CD4-positive, alpha-beta T cell (primary cell): ENCODE results near the gene ANKRD13D. TPM values are rescaled to one million over a fixed set of nuclear protein-coding genes. Genes with fewer than 3 reads are reported as not detected.

Source experiments
- ATAC-seq: fragments of 200-7000 bp; cut with Tn5 transposase; one replicate; pipeline ENCODE4 v1.10.0; 2022; ENCODE audit warnings: mild to moderate bottlenecking; ENCODE audit not compliant: poor library complexity
- CTCF ChIA-PET: fragments of 350-600 bp; sonication (Branson Sonifier 250); formaldehyde crosslinking; loops from one replicate; lab custom pipeline; 2021; ENCODE audit warnings: antibody characterized with exemption, inconsistent platforms; lab: Charles Lee
- POLR2A ChIA-PET: fragments of 350-600 bp; sonication (Branson Sonifier 250); formaldehyde crosslinking; loops from one replicate; lab custom pipeline; 2021; ENCODE audit warnings: antibody characterized with exemption, inconsistent platforms; lab: Charles Lee
- DNase-seq, 14 experiments: peaks; one replicate each; pipeline ENCODE4 v3.0.0-alpha.2; 2013 to 2020; ENCODE audit warnings: mixed read lengths in 2 of 14
- H3K27ac ChIP-seq, 2 donors: one replicate each; pipeline versions ENCODE4 v1.5.1 to v1.7.0; 2013; ENCODE audit warnings: low read length in 2 of 2, low read depth in 1 of 2, mild to moderate bottlenecking in 1 of 2
- H3K27me3 ChIP-seq, 2 experiments: 1 replicate in 1 of 2; 2 replicates in 1 of 2; pipeline versions ENCODE4 v1.6.1 to v1.7.0; 2013; ENCODE audit warnings: low read length in 2 of 2, control low read depth in 1 of 2, mild to moderate bottlenecking in 1 of 2, moderate library complexity in 1 of 2; ENCODE audit not compliant: insufficient read depth in 2 of 2, control insufficient read depth in 1 of 2
- H3K36me3 ChIP-seq: one replicate; pipeline ENCODE4 v1.6.1; 2013; ENCODE audit warnings: low read length, control low read depth; ENCODE audit not compliant: insufficient read depth
- H3K4me1 ChIP-seq: one replicate; pipeline ENCODE4 v1.6.1; 2013; ENCODE audit warnings: low read length, control low read depth; ENCODE audit not compliant: insufficient read depth
- H3K4me3 ChIP-seq: one replicate; pipeline ENCODE4 v1.5.1; 2013; ENCODE audit warnings: mild to moderate bottlenecking, low read length, moderate library complexity
- H3K9me3 ChIP-seq, 2 experiments: 1 replicate in 1 of 2; 2 replicates in 1 of 2; pipeline versions ENCODE4 v1.6.1 to v1.7.0; 2013; ENCODE audit warnings: low read length in 2 of 2, mild to moderate bottlenecking in 2 of 2, control low read depth in 1 of 2, moderate library complexity in 1 of 2; ENCODE audit not compliant: control insufficient read depth in 1 of 2, insufficient read depth in 1 of 2
- H3K27ac Mint-ChIP-seq: one replicate; pipeline ENCODE4 v1.8.0; 2020; ENCODE audit warnings: mixed read lengths
- H3K27me3 Mint-ChIP-seq: one replicate; pipeline ENCODE4 v1.8.0; 2021; ENCODE audit warnings: mixed read lengths
- H3K36me3 Mint-ChIP-seq: one replicate; pipeline ENCODE4 v1.8.0; 2021; ENCODE audit warnings: low read depth, mixed read lengths
- H3K4me1 Mint-ChIP-seq: one replicate; pipeline ENCODE4 v1.8.0; 2021; ENCODE audit warnings: low read depth, mixed read lengths
- H3K4me3 Mint-ChIP-seq: one replicate; pipeline ENCODE4 v1.8.0; 2020; ENCODE audit warnings: mild to moderate bottlenecking, mixed read lengths
- H3K9me3 Mint-ChIP-seq: one replicate; pipeline ENCODE4 v1.8.0; 2020; ENCODE audit warnings: mixed read lengths
- CTCF ChIP-seq: fragments of 200-600 bp; IDR thresholded peaks from one replicate; pipeline ENCODE4 v1.8.0; 2022; ENCODE audit warnings: antibody characterized with exemption, mild to moderate bottlenecking
- intact Hi-C, 2 experiments: fragments of 100-400 bp; cut with DNase I in 1 of 2; cut with micrococcal nuclease in 1 of 2; formaldehyde crosslinking; loops; one replicate each; pipeline versions ENCODE4 v1.15.1 to v1.9.0; 2023 to 2025; cut with DNase I, micrococcal nuclease
- total RNA-seq, 174 experiments: library from RNA in 2 of 174; stranded (reverse) in 2 of 174; gene quantifications; one replicate each; pipeline ENCODE4 v1.2.3 and lab custom pipeline; 2021 to 2026

The ANKRD13D gene
- total RNA-seq, 2 experiments from 2014 or later: 160 to 161 TPM

GRCh38 chr11:67349457-67349856 lies 60.4 kb downstream of the ANKRD13D start:
- DNase-seq (no peak), ATAC-seq (no peak)
- Histone ChIP-seq H3K27ac (peak overlapping the region in 1 of 2 donors; percentile 5), H3K9me3 (no peaks in the 10 kb centered on the region), H3K27me3 (no peaks in the 10 kb centered on the region), H3K36me3 (peaks cover 5% of the 10 kb centered on the region), H3K4me3 (no peak overlapping the region), H3K4me1 (peaks cover 59% of the 10 kb centered on the region)
- Mint-ChIP-seq H3K4me3 (no peak overlapping the region), H3K27ac (peak overlapping the region; percentile 52), H3K4me1 (peaks cover 75% of the 10 kb centered on the region), H3K36me3 (peaks cover 14% of the 10 kb centered on the region), H3K9me3 (no peaks in the 10 kb centered on the region), H3K27me3 (no peaks in the 10 kb centered on the region)
- CTCF ChIA-PET: interaction anchor here (0.8 to 10.0 kb wide), 2 partner anchors 32 kb away, joined by 4 to 241 read pairs; no protein-coding TSS in a partner anchor
- POLR2A ChIA-PET: interaction anchor here (1.3 kb wide), 1 partner anchor 52 kb away, joined by 3 read pairs; the partner anchor contains the start of gene PPP1CA
- no peak for TF ChIP-seq CTCF
- intact Hi-C loops: loop anchor here in 1 of 2 experiments (2.0 to 5.0 kb wide), 2 partner anchors 31 to 33 kb away; no protein-coding TSS in a partner anchor

GRCh38 chr11:67349928-67350465 lies 60.9 kb downstream of the ANKRD13D start:
- Histone ChIP-seq H3K9me3 (no peaks in the 10 kb centered on the region), H3K27me3 (no peaks in the 10 kb centered on the region), H3K36me3 (peaks cover 5% of the 10 kb centered on the region), H3K27ac (peak overlapping the region in 1 of 2 donors; percentile 5), H3K4me3 (no peak overlapping the region), H3K4me1 (peaks cover 59% of the 10 kb centered on the region)
- POLR2A ChIA-PET: interaction anchor here (4.7 kb wide), 1 partner anchor 31 kb away, joined by 56 read pairs; no protein-coding TSS in a partner anchor
- no peak for DNase-seq
- Mint-ChIP-seq H3K27me3 (no peaks in the 10 kb centered on the region), H3K27ac (peak overlapping the region; percentile 52), H3K36me3 (peaks cover 14% of the 10 kb centered on the region), H3K9me3 (no peaks in the 10 kb centered on the region), H3K4me1 (peaks cover 75% of the 10 kb centered on the region), H3K4me3 (no peak overlapping the region)
- intact Hi-C loops: loop anchor here (2.0 to 10.0 kb wide), 6 partner anchors 31 to 395 kb away; partner anchors contain the start of genes ACY3 (in 1 of the 2), NDUFV1 (in 1 of the 2) and PC (in 1 of the 2)
- no peak for TF ChIP-seq CTCF
- CTCF ChIA-PET: interaction anchor here (0.8 to 10.0 kb wide), 4 partner anchors 32 to 94 kb away, joined by 3 to 241 read pairs (median 7); partner anchors contain the start of gene CORO1B
- ATAC-seq: no peak

- no peaks in the 10 kb centered on the region for H3K9me3 ChIP-seq
- Mint-ChIP-seq H3K4me3 (peak overlapping the region; percentile 88), H3K27ac (peak overlapping the region; percentile 99), H3K27me3 (no peaks in the 10 kb centered on the region), H3K36me3 (peaks cover 14% of the 10 kb centered on the region), H3K9me3 (no peaks in the 10 kb centered on the region), H3K4me1 (peaks cover 63% of the 10 kb centered on the region)
- POLR2A ChIA-PET: interaction anchor here (0.6 to 4.7 kb wide), 24 partner anchors 9 to 278 kb away, joined by 3 to 81 read pairs (median 5); partner anchors contain the start of genes AIP, ANKRD13D, CLCF1 and KDM2A
- H3K4me3 ChIP-seq: no peak overlapping the region
- H3K27me3 ChIP-seq: no peaks in the 10 kb centered on the region
- peaks cover 59% of the 10 kb centered on the region for H3K4me1 ChIP-seq
- intact Hi-C loops: loop anchor here (1.0 to 10.0 kb wide), 6 partner anchors 31 to 397 kb away; partner anchors contain the start of genes ACY3 (in 1 of the 2), NDUFV1 (in 1 of the 2) and PC (in 1 of the 2)
- H3K36me3 ChIP-seq: peaks cover 5% of the 10 kb centered on the region
- CTCF ChIA-PET: interaction anchor here (0.6 to 10.0 kb wide), 29 partner anchors 9 to 232 kb away, joined by 3 to 241 read pairs (median 6); partner anchors contain the start of genes CLCF1, CORO1B, GRK2 and GSTP1
- peak overlapping the region; percentile 71 to 100 for H3K27ac ChIP-seq
- DNase-seq: peak; percentile 44 to 92 (median 59)
- TF ChIP-seq CTCF: peak; percentile 86
- peak; percentile 12 for ATAC-seq
These were observed 62.3 kb downstream of the ANKRD13D start for GRCh38 chr11:67351275-67352005.
